Stimulated activated CD8-positive, alpha-beta memory T cell treated with anti-CD3 and anti-CD28 coated beads, Interleukin-4, amount 100 ng/mL, for 4 hours (primary cell): Measurements from ENCODE around the gene ZNF469.

Source experiments
- DNase-seq, 2 donors: peaks; one replicate each; pipeline ENCODE4 v3.0.0-alpha.2; 2020; ENCODE audit warnings: low read depth in 2 of 2, low spot score in 1 of 2

The ZNF469 gene

GRCh38 chr16:88426018-88426417 lies 43.3 kb downstream of the ZNF469 start:
- DNase-seq, result no peak

DNA sequence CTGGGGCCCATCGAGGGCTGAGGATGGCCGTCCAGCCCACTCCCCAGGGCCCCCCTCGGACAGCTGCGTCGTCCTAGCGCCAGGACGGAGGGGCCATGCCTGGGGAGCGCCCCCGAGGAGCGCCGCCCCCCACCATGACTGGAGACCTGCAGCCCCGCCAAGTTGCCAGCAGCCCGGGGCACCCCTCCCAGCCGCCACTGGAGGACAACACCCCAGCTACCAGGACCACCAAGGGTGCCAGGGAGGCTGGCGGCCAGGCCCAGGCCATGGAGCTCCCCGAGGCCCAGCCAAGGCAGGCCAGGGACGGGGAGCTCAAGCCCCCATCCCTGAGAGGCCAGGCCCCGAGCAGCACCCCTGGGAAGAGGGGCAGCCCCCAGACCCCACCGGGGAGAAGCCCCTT lies 44.6 kb downstream of the ZNF469 start:
- DNase-seq, result no peak

DNA sequence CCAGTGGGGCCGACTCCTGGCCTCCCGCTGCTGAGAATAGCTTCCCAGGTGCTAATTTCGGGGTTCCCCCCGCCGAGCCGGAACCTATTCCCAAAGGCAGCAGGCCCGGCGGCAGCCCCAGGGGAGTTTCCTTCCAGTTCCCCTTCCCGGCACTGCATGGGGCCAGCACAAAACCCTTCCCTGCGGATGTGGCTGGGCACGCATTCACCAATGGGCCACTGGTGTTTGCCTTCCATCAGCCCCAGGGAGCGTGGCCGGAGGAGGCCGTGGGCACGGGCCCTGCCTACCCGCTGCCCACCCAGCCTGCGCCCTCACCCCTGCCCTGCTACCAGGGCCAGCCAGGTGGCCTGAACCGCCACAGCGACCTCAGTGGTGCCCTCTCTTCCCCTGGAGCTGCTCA lies 45.4 kb downstream of the ZNF469 start:
- DNase-seq, result no peak

DNA sequence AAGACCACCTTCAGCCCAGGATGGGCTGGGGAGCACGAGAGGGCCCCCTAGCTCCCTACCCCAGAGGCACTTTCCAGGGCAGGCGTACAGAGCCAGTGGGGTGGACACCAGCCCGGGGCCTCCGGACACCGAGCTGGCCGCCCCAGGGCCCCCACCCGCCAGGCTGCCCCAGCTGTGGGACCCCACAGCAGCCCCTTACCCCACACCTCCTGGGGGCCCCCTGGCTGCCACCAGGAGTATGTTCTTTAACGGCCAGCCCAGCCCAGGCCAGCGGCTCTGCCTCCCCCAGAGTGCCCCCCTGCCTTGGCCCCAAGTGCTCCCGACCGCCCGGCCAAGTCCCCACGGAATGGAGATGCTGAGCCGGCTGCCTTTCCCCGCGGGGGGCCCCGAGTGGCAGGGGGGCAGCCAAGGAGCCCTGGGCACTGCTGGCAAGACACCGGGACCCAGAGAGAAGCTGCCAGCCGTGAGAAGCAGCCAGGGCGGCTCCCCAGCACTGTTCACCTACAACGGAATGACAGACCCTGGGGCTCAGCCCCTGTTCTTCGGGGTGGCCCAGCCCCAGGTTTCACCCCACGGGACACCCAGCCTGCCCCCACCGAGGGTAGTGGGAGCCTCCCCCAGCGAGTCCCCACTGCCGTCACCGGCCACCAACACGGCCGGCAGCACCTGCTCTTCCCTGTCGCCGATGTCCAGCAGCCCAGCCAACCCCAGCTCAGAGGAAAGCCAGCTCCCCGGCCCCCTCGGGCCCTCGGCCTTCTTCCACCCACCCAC lies 46.0 kb downstream of the ZNF469 start:
- DNase-seq, result no peak

- no peak for DNase-seq
Observed at GRCh38 chr16:88429387-88430184, 46.8 kb downstream of the ZNF469 start.

DNA sequence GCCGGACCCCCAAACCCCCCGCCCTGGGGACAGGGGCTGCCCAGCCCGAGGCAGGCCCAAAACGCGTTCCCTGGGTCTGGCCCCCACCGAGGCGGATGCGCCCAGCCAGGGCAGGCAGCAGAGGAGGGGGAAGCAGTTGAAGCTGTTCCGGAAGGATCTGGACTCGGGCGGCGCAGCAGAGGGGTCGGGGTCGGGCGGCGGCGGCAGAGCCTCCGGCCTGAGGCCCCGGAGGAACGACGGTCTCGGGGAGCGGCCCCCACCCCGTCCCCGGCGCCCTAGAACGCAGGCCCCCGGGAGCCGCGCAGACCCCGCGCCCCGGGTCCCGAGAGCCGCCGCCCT lies 47.4 kb downstream of the ZNF469 start:
- DNase-seq, result no peak

DNA sequence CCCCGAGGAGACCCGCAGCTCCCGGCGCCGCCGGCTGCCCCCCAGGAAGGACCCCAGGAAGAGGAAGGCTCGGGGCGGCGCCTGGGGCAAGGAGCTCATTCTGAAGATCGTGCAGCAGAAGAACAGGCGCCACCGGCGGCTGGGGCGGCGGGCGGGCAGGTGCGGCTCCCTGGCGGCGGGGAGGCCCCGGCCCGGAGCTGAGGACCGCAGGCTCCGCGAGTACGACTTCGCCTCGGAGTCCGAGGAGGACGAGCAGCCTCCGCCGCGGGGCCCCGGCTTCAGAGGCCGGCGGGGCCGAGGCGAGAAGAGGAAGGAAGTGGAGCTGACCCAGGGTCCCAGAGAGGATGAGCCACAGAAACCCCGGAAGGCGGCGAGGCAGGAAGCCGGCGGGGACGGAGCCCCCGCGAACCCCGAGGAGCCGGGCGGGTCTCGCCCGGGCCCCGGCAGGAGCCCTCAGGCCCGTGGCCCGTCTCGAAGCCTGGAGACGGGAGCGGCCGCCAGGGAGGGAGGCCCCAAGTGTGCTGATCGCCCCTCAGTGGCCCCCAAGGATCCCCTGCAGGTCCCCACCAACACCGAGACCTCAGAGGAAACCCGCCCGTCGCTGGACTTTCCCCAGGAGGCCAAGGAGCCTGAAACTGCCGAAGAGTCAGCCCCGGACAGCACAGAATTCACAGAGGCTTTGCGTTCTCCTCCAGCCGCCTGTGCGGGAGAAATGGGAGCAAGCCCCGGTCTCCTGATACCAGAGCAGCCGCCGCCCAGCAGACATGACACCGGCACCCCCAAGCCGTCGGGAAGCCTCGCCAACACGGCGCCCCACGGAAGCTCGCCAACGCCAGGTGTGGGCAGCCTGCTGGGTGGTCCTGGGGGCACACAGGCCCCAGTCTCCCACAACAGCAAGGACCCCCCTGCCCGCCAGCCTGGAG lies 48.0 kb downstream of the ZNF469 start:
- DNase-seq, result no peak

- DNase-seq, result no peak
Observed at GRCh38 chr16:88431651-88432050, 48.9 kb downstream of the ZNF469 start.

GRCh38 chr16:88432174-88432573 lies 49.4 kb downstream of the ZNF469 start:
- DNase-seq, result no peak
